GM19467 (cell line): Measurements from ENCODE around the gene C5.

Experiments
- ATAC-seq: cut with Tn5 transposase; IDR thresholded peaks from one replicate; pipeline ENCODE4 v1.9.1; 2021; ENCODE audit warnings: mild to moderate bottlenecking, moderate library complexity; ENCODE audit not compliant: unreplicated experiment

The C5 gene

GRCh38 chr9:120927269-120928014 is 122.6 kb downstream of the C5 start:
- no peak for ATAC-seq

DNA sequence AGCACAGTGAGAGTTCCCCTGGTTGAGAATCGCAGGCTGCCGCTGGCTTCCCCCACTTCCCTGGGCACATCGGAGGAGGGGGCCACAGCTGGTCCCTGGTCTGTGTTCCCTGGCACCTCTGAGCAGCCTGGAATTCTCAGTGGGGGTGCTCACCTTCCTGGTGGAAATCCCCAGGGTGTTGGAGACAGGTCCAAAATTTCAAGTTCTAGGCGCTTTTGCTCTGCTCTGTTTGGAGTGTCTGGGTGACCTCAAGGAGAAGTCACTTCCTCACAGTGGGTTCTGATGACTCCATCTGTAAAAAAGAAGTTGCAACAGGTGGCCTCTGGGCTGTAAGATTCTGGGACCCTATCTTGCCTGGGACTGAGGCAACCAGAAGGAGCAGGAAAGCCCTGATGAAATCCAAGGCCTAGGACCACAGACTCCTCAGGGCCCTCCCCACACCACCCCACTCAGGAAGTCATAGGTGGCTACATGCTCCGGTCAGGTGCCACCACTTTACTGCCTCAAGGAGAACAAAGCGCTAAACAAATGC is 123.6 kb downstream of the C5 start, which contains the start of gene TRAF1:
TSS of gene TRAF1 (minus strand) at position 400 of the 532 bp plus-strand sequence. CDS start 721 bp downstream, outside the sequence.
- ATAC-seq: peak; percentile 10

- peak; percentile 31 for ATAC-seq
These were observed 124.3 kb downstream of the C5 start for GRCh38 chr9:120925535-120926396.

GRCh38 chr9:120924698-120925534 is 125.2 kb downstream of the C5 start:
- no peak for ATAC-seq

GRCh38 chr9:120923620-120924328 is 126.3 kb downstream of the C5 start:
- no peak for ATAC-seq

- no peak for ATAC-seq
These were observed 127.5 kb downstream of the C5 start for GRCh38 chr9:120922404-120923195.

- ATAC-seq: no peak
These were observed 128.4 kb downstream of the C5 start for GRCh38 chr9:120921661-120922181.

DNA sequence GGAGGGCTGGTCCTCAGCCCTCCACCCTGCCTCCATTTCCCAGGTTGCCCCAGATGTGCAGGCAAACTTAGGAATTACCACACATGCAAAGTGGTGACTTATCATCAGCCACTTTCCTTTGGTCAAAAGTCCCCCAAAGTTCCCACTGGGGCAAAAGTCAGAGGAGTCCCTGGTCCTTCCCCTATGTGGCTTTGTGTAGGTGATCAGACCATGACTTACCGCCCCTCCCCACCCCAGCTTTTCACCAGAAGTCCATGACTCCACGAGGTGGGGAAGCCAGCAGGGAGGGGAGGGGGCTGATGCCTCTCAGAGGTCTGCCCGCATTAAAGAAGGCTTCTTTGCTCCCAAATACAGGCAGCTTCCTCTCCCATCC is 129.3 kb downstream of the C5 start:
- ATAC-seq: no peak

GRCh38 chr9:120919843-120920805 is 130.0 kb downstream of the C5 start:
- no peak for ATAC-seq

DNA sequence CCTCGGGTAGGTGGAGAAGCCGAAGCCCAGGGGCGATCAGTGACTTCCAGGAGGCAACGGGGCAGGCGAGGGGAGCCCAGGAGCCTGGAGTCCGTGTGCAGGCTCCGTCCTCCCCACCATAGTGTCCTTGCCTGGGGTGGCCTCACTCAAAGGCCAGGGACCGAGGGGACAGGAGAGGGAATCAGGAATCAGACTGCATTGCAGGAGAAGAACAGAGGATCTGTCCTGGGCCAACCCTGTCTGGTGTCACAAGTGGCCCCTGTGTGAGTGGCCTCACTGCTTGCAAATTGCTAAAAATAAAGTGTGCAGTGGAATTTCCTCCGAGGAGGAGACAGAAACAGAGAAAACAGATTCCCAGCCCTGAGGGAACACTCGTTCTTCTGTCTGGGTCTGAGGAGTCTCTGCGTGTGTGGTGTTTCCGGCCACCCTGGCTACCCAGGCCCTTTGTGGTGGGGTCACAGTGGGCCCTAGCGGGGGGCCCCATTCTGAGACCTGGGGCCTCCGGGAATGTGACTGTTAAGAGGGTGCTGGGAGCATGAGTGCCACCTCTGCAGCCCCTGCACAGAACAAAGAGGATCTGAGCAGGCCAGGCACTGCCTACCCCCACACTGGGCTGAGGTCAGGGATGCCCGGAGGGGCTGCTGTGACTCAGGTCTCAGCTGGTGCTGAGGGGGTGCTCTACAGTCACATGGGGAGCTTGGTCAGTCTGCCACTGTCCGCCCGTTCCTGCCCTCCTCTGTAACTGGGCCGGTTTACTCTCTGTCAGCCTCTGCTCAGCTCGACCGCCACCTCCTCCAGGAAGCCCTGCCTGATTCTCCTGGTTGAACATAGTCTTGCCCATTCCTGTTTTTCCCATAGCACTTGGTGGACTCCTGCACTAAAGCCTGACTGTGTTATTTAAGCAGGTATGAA is 130.9 kb downstream of the C5 start:
- ATAC-seq: no peak

DNA sequence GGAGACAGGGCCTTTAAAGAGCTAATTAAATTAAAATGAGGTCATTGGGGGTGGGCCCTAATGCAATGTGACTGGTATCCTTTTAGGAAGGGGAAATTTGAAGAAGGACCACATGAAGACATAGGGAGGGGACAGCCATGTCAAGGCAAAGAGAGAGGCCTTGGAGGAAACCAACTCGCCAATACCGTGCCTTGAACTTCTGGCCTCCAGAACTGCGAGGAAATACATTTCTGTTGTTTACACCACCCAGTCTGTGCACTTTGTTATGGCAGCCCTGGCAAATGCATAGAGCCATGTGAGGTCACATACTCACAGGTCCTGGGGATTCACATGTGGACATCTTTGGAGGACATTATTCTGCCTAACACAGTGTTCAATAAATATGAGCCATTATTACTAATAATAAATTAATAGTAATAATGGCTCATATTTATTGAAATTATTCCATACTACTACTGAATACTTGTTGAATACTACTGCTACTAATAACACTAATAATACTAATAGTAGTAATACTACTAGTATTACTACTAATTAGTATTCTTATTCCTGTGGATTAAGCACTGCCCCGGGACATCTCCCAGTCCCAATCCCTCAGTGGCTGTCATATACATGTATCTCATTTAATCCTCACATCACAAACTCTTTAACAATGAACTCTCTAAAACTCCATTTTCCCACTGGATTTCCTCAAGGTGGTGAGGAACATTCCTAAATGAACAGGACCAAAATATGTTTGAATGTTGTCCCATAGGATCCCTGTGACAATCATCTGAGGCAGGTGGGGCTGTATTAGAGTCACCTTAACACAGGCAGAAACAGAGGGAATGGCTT is 131.9 kb downstream of the C5 start:
- ATAC-seq: no peak

- ATAC-seq: no peak
These were observed 132.8 kb downstream of the C5 start for GRCh38 chr9:120916991-120917880.

GRCh38 chr9:120916588-120916987 is 133.5 kb downstream of the C5 start:
- ATAC-seq: no peak

DNA sequence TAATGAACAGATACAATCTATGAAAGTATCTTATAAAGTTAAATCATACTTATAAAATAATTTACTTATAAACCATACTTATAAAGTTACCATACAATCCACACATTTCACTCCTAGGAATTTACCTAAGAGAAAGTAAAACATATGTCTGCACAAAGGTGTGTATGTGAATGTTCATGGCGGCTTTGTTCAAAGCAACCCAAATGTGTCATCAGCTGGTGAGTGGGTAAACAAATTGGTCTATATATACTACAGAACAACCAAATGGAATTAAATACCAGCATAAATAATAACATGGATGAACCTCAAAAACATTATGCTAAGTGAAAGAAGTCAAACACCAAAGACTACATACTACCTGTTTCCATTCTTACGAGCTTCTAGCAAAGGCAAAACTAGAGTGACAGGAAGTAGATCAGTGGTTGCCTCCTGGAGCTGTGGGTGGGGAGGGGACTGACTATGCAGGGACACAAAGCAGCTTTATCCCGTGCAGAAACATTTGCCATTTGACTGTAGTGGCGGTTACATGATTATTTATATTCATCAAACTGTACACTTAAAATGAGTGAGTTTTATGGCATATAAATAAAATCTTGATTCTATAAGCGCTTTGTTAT is 134.1 kb downstream of the C5 start:
- ATAC-seq: no peak

DNA sequence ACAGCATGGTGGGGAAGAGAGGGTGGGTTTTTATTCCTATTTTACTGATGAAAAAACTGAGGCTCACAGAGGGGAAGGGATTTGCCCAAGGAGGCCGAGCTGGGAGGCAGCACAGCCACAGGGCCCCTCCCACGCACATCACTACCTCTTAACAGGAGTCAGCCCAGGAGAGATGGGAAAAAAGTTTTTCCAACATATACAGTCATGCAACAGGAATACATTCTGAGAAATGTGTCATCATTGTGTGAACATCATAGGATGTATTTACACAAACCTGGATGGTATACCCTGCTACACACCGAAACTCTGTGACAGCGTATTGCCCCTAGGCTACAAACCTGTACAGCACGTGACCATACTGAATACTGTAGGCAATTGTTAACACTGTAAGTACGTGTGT is 135.1 kb downstream of the C5 start:
- ATAC-seq: no peak
